ENCODE measurements around the gene SERTAD4. TPM values are rescaled to one million over a fixed set of nuclear protein-coding genes. Genes with fewer than 3 reads are reported as not detected.

Gene SERTAD4
- total RNA-seq, 1 donor = 2.9 TPM

DNA sequence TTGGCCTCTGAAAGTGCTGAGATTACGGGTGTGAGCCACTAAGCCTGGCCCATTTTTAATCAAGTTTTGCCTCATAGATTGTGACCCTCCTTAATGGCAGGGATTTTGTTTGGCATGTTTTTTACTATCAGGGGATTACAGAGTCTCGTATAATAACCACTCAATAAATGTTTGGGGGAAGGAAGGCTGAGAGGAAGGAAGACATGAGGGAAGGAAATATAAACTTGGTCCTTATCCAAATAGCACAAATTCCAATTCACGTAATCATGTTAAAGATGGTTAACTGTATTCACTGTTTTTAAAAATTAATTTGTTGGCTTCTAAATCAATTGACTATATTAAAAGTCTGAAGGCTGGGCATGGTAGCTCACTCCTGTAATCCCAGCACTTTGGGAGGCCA, 30.9 kb upstream of the SERTAD4 start:
- Histone ChIP-seq H3K4me3 (ENCODE audit: insufficient read depth, low read length) (no peak overlapping the region), H3K36me3 (ENCODE audit: insufficient read depth, low read length) (no peaks in the 10 kb centered on the region), H2AFZ (ENCODE audit: low read length) (no peak overlapping the region), H3K4me2 (ENCODE audit: insufficient read depth, low read length) (no peak overlapping the region), H3K9me3 (ENCODE audit: low read depth, low read length) (no peaks in the 10 kb centered on the region), H3K4me1 (ENCODE audit: insufficient read depth, low read length) (no peaks in the 10 kb centered on the region), H3K27me3 (ENCODE audit: insufficient read depth, low read length) (peaks cover 3% of the 10 kb centered on the region), H3K79me2 (ENCODE audit: insufficient read depth, low read length) (no peaks in the 10 kb centered on the region), H3K27ac (ENCODE audit: low read depth, low read length) (no peak overlapping the region), H4K20me1 (ENCODE audit: insufficient read depth, low read length) (no peaks in the 10 kb centered on the region)
- no peak for DNase-seq (ENCODE audit: insufficient read length, low spot score, missing footprints)
- TF ChIP-seq, protein P1, sequence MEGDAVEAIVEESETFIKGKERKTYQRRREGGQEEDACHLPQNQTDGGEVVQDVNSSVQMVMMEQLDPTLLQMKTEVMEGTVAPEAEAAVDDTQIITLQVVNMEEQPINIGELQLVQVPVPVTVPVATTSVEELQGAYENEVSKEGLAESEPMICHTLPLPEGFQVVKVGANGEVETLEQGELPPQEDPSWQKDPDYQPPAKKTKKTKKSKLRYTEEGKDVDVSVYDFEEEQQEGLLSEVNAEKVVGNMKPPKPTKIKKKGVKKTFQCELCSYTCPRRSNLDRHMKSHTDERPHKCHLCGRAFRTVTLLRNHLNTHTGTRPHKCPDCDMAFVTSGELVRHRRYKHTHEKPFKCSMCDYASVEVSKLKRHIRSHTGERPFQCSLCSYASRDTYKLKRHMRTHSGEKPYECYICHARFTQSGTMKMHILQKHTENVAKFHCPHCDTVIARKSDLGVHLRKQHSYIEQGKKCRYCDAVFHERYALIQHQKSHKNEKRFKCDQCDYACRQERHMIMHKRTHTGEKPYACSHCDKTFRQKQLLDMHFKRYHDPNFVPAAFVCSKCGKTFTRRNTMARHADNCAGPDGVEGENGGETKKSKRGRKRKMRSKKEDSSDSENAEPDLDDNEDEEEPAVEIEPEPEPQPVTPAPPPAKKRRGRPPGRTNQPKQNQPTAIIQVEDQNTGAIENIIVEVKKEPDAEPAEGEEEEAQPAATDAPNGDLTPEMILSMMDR (IDR thresholded peaks at IDR 0.05; ENCODE audit: extremely low read depth, low read depth, low read length) = no peak

DNA sequence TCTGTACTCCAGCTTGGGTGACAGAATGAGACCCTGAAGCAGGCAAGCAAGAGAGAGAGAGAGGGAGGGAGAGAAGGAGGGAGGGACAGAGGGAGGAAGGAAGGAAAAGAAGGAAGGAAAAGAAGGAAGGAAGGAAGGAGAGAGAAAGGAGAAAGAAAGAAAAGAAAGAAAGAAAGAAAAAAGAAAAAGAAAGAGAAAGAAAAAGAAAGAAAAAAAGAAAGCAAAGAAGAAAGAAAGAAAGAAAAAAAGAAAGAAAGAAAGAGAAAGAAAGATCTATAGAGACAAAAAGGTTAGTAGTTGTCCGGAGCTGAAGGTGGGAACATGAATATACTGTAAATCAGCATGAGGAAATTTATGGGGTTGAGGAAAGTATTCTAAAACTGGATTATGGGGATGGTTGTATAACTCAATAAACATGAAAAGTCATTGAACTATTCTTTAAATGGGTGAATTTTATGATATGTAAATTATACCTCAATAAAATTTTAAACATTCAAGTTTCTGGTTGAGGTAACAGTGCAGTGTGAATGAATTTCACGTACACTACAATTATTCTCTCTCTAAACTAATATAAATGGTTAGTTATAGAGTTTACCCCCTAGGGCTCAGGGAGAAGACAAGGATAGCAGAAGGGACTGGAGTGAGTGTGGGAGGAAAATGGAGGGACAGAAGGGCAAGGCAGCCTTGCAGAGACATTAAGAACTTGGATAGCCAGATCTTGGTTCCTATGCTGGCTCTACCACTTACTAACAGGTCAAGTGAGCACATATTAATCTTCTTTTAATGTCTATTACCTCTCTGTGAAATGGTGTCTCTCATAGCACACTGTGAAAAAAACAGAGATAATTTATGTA, 24.8 kb upstream of the SERTAD4 start:
- no peaks in the 10 kb centered on the region for H3K9me3 ChIP-seq (ENCODE audit: low read depth, low read length)
- H3K36me3 ChIP-seq (ENCODE audit: insufficient read depth, low read length) = no peaks in the 10 kb centered on the region
- DNase-seq (ENCODE audit: insufficient read length, low spot score, missing footprints) = no peak
- H3K4me1 ChIP-seq (ENCODE audit: insufficient read depth, low read length) = no peaks in the 10 kb centered on the region
- H2AFZ ChIP-seq (ENCODE audit: low read length) = no peak overlapping the region
- no peak overlapping the region for H3K27ac ChIP-seq (ENCODE audit: low read depth, low read length)
- H3K27me3 ChIP-seq (ENCODE audit: insufficient read depth, low read length) = no peaks in the 10 kb centered on the region
- no peak overlapping the region for H3K4me3 ChIP-seq (ENCODE audit: insufficient read depth, low read length)
- no peaks in the 10 kb centered on the region for H3K79me2 ChIP-seq (ENCODE audit: insufficient read depth, low read length)
- TF ChIP-seq, protein P1 (IDR thresholded peaks at IDR 0.05; ENCODE audit: extremely low read depth, low read depth, low read length) = no peak
- H4K20me1 ChIP-seq (ENCODE audit: insufficient read depth, low read length) = no peaks in the 10 kb centered on the region
- no peak overlapping the region for H3K4me2 ChIP-seq (ENCODE audit: insufficient read depth, low read length)

DNA sequence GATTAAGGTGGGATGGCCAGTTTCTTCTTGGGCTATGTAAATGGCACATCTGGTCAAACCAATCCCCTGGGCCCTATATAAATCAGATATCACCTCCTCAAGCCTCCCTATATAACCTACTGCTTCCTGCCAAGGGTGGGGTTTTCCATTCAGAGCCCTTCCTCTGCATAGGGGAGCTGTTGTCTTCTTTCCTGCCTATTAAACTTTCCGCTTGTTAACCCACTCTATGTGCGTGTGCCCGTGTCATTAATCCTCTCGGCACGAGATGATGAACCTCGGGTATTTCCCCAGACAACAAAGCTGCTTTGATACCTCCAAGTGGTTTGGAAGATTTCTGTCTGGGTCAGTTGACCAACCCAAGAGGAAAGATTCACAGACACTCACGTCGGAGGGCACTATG, 19.3 kb upstream of the SERTAD4 start:
- Histone ChIP-seq H3K4me3 (ENCODE audit: insufficient read depth, low read length) (no peak overlapping the region), H3K36me3 (ENCODE audit: insufficient read depth, low read length) (no peaks in the 10 kb centered on the region), H3K9me3 (ENCODE audit: low read depth, low read length) (no peaks in the 10 kb centered on the region), H3K4me2 (ENCODE audit: insufficient read depth, low read length) (no peak overlapping the region), H3K27ac (ENCODE audit: low read depth, low read length) (no peak overlapping the region), H3K27me3 (ENCODE audit: insufficient read depth, low read length) (peaks cover 2% of the 10 kb centered on the region), H4K20me1 (ENCODE audit: insufficient read depth, low read length) (no peaks in the 10 kb centered on the region), H2AFZ (ENCODE audit: low read length) (no peak overlapping the region), H3K4me1 (ENCODE audit: insufficient read depth, low read length) (no peaks in the 10 kb centered on the region), H3K79me2 (ENCODE audit: insufficient read depth, low read length) (no peaks in the 10 kb centered on the region)
- TF ChIP-seq, protein P1 (IDR thresholded peaks at IDR 0.05; ENCODE audit: extremely low read depth, low read depth, low read length) = no peak
- no peak for DNase-seq (ENCODE audit: insufficient read length, low spot score, missing footprints)

DNA sequence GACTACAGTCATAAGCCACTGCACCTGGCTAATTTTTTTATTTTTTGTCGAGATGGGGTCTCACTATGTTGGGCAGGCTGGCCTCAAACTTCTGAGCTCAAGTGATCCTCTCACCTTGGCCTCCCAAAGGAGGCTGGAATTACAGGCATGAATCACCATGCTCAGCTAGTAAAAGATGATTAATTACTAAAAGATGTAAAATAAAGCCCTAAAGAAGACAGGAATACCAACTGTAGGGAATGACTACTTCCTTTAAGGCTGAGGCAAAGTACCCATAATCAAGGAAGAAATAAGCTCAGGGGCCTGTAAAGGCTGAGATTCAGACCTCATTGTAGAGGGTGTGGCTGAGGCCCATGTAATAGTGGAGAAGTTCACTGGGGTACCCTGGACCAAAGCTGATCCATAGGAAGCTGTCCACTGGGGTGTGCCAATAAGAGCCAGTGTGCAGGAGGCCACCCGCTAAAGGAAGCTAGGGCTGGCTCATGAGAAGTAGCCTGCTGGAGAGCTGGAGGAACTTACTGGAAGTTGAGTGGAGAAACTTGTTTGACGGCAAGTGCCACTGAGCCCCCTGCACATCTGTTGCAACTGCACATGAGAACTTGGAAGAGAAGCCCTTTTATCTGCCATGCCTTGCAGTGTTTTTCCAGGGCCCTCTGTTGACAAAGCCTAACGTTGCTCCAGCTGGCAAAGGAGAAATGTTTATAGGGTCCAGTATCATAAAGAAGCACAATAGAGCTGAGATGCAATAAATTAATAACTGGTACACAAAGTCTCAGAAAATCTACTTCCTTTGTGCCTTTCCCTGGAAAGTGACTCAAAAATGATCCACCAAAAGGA, 17.8 kb upstream of the SERTAD4 start:
- no peak overlapping the region for H3K4me2 ChIP-seq (ENCODE audit: insufficient read depth, low read length)
- peaks cover 2% of the 10 kb centered on the region for H3K27me3 ChIP-seq (ENCODE audit: insufficient read depth, low read length)
- H3K4me3 ChIP-seq (ENCODE audit: insufficient read depth, low read length) = no peak overlapping the region
- DNase-seq (ENCODE audit: insufficient read length, low spot score, missing footprints) = no peak
- no peaks in the 10 kb centered on the region for H3K36me3 ChIP-seq (ENCODE audit: insufficient read depth, low read length)
- no peaks in the 10 kb centered on the region for H3K4me1 ChIP-seq (ENCODE audit: insufficient read depth, low read length)
- H3K9me3 ChIP-seq (ENCODE audit: low read depth, low read length) = no peaks in the 10 kb centered on the region
- no peak overlapping the region for H3K27ac ChIP-seq (ENCODE audit: low read depth, low read length)
- TF ChIP-seq, protein P1 (IDR thresholded peaks at IDR 0.05; ENCODE audit: extremely low read depth, low read depth, low read length) = no peak
- H3K79me2 ChIP-seq (ENCODE audit: insufficient read depth, low read length) = no peaks in the 10 kb centered on the region
- no peak overlapping the region for H2AFZ ChIP-seq (ENCODE audit: low read length)
- no peaks in the 10 kb centered on the region for H4K20me1 ChIP-seq (ENCODE audit: insufficient read depth, low read length)

Data from osteoblast (primary cell).